GM18951 (cell line): Measurements from ENCODE around the gene CRAT.

Experiments
- POLR2A ChIP-seq: IDR thresholded peaks from 4 replicates; pipeline ENCODE4 v1.6.1; 2011; ENCODE audit warnings: mild to moderate bottlenecking; ENCODE audit not compliant: insufficient read length, insufficient read depth; ENCODE audit errors: extremely low read depth
- in situ Hi-C: fragments of 300-500 bp; cut with MboI; formaldehyde crosslinking; loops from one replicate; pipeline ENCODE4 v1.12.0; 2022; ENCODE audit warnings: low sequenced_read_pairs, mixed read lengths, inconsistent platforms; ENCODE audit not compliant: unreplicated experiment

The CRAT gene

GRCh38 chr9:129052592-129052991 lies 58.0 kb downstream of the CRAT start:
- in situ Hi-C loops: no loop called here
- no peak for TF ChIP-seq POLR2A
